ENCODE measurements around the gene CCDC82. TPM values are rescaled to one million over a fixed set of nuclear protein-coding genes. Genes with fewer than 3 reads are reported as not detected.

The CCDC82 gene
- total RNA-seq, 1 donor from 2014 or later = 56.3 TPM

DNA sequence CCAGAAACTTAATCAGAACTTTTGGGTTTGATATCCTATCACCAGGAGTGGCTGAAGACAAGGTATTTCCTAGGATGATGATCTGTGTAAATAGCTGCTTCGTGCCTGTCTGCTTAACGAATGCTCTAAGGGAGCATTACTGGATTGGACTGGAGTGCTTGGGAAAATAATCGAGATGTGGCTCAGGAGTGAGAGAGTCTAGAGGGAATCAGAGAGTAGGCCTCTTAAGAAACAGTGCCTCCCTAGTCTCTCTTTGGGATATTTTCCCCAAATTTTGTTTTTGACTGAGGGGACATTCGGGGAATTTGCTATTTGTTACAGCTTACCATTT is 49.2 kb downstream of the CCDC82 start:
- no peak for DNase-seq
- H3K27ac Mint-ChIP-seq (ENCODE audit: unreplicated experiment) = no peak overlapping the region
- no peaks in the 10 kb centered on the region for H3K27me3 Mint-ChIP-seq (ENCODE audit: unreplicated experiment)
- H3K4me1 Mint-ChIP-seq (ENCODE audit: low read depth, unreplicated experiment) = peaks cover 16% of the 10 kb centered on the region
- peaks cover 2% of the 10 kb centered on the region for H3K9me3 Mint-ChIP-seq (ENCODE audit: unreplicated experiment)
- no peak for TF ChIP-seq CTCF (IDR thresholded peaks at IDR 0.05; ENCODE audit: partially characterized antibody, unreplicated experiment)
- H3K4me3 Mint-ChIP-seq (ENCODE audit: unreplicated experiment) = no peak overlapping the region
- no peaks in the 10 kb centered on the region for H3K36me3 Mint-ChIP-seq (ENCODE audit: unreplicated experiment)

DNA sequence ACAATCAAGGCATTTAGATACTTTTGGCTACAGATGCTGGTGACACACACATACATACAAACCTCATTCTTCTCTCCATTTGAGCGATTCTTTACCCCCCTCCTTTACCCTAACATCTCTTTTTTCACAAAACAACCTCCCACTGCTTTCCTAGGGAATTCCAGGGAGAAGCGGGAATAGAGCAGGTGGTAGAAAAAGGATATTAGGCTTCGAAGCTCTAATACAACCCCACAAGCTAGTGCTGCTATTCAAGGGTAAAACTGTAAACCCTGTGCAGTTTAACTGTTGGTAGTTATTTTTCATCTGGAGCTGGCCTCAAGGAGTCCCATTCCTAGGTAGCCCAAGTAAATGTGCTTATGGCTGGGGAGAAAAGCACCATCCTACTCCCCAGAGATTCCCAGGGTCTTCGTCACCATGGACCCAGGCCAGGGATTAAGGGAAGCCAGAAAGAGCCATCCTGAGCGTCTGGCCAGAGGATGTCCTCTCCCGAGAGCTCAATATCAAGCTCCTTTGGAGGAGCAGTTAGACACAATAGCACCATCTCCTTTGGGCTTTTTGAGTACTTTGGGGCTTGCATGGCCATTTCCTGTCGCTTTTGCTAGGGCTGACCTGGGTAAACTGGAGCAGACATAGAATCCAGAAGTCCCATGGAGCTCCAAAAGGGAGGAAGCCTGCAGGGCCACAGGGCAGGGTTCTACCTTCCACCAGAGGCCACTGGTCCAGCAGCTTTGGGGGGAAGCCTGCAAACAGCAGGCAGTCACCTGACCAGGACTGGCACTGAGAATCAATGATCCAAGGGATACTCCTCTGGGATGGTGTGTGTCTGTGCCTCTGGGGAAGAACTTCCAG is 49.8 kb downstream of the CCDC82 start:
- no peak overlapping the region for H3K27ac Mint-ChIP-seq (ENCODE audit: unreplicated experiment)
- H3K4me1 Mint-ChIP-seq (ENCODE audit: low read depth, unreplicated experiment) = peaks cover 16% of the 10 kb centered on the region
- H3K36me3 Mint-ChIP-seq (ENCODE audit: unreplicated experiment) = no peaks in the 10 kb centered on the region
- H3K9me3 Mint-ChIP-seq (ENCODE audit: unreplicated experiment) = peaks cover 2% of the 10 kb centered on the region
- DNase-seq = no peak
- no peak for TF ChIP-seq CTCF (IDR thresholded peaks at IDR 0.05; ENCODE audit: partially characterized antibody, unreplicated experiment)
- H3K27me3 Mint-ChIP-seq (ENCODE audit: unreplicated experiment) = no peaks in the 10 kb centered on the region
- H3K4me3 Mint-ChIP-seq (ENCODE audit: unreplicated experiment) = no peak overlapping the region

- Mint-ChIP-seq H3K9me3 (ENCODE audit: unreplicated experiment) (peaks cover 2% of the 10 kb centered on the region), H3K4me3 (ENCODE audit: unreplicated experiment) (no peak overlapping the region), H3K27me3 (ENCODE audit: unreplicated experiment) (no peaks in the 10 kb centered on the region), H3K27ac (ENCODE audit: unreplicated experiment) (no peak overlapping the region), H3K36me3 (ENCODE audit: unreplicated experiment) (no peaks in the 10 kb centered on the region), H3K4me1 (ENCODE audit: low read depth, unreplicated experiment) (peaks cover 16% of the 10 kb centered on the region)
- no peak for DNase-seq
- no peak for TF ChIP-seq CTCF (IDR thresholded peaks at IDR 0.05; ENCODE audit: partially characterized antibody, unreplicated experiment)
Measured at GRCh38 chr11:96338910-96339705, 50.6 kb downstream of the CCDC82 start.

DNA sequence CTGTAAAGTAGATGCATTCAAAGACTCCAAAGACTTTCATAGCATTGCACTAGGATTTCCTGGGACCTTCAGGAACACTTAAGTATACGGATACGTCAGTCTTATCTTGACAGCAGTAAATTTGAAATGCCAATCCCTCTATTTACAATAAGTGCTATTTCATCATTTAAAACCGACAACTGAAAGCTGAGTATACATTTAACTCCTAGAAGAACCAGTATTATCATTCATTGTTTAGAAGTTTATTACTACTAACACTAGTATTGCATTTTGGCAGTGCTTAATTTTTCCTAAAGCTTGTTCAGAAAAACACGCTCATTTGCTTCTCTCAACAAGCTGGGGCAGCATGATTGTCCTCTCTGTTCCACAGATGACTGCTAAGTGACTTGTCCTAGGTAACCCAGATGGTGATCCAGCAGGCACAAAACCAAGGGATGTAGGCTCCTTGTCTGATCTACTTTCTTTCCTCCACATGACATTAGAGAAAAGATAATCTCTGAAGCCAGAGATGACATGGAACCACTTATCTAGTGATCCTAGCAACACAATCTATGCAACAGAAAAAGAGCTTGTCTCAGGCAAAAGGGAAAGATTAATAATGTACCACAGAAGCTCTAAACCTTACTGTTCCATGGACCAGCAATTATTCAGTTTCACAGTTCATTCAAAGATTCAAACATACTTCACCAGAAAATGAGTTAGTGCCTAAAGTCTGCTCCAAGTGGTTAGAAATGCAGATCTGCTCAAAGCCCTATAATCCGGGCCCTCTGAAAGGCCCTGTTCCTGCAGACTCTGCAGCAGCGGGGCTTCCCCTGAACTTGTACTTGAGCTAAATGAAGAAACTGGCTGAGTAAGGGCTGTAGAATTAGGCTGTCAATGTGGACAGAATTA is 51.9 kb downstream of the CCDC82 start:
- Mint-ChIP-seq H3K4me3 (ENCODE audit: unreplicated experiment) (no peak overlapping the region), H3K36me3 (ENCODE audit: unreplicated experiment) (no peaks in the 10 kb centered on the region), H3K4me1 (ENCODE audit: low read depth, unreplicated experiment) (peaks cover 18% of the 10 kb centered on the region), H3K27ac (ENCODE audit: unreplicated experiment) (no peak overlapping the region), H3K9me3 (ENCODE audit: unreplicated experiment) (peaks cover 2% of the 10 kb centered on the region), H3K27me3 (ENCODE audit: unreplicated experiment) (no peaks in the 10 kb centered on the region)
- DNase-seq = no peak
- no peak for TF ChIP-seq CTCF (IDR thresholded peaks at IDR 0.05; ENCODE audit: partially characterized antibody, unreplicated experiment)

Data from glutamatergic neuron (in vitro differentiated cells).